Measurements from ENCODE around the gene MYH6.
"Not testable (repeated sequence)": the region's sequence is repeated elsewhere in the genome, so short reads cannot be mapped to it uniquely, and the experiment has no call there.

MYH6 gene

DNA sequence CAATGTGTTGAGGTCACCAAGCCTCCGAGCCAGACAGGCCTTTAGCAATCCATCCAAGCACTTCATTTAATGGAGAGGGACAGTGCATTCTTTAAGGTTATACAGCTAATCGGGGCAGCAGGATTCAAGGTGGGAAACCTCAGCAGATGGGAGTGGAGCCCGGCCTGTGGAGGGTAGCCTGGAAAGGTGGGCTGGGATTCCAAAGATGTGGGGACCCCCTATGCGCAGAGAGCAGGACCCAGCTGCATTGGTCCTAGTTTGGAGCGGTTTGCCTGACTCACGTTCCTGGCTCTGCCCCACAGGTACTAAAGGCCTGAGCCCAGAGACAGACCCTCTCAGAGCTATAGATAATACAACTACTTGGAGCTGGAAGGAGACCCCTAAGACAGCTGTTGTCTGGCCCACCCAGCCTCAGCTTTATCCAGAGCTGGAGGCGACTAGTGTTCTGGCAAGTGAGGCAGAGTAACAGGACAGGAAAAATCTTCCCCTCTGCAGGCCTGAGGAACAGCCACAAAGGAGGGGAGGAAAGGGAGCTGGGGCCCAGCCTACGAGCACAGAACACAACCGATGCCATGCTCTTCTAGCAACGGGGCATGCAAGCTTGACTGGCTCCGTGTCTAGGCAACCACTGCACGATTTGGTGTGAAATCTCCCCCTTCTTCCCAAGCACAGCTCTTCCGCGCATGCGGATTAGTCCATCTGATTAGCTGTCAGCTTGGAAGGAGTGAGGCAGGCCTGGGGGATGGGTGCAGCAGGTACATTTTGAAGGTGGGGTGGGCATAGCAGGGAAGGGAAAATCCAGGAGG is 28.5 kb upstream of the MYH6 start:
- DNase-seq (ENCODE audit: low read depth in 2 of 2): no peak

DNA sequence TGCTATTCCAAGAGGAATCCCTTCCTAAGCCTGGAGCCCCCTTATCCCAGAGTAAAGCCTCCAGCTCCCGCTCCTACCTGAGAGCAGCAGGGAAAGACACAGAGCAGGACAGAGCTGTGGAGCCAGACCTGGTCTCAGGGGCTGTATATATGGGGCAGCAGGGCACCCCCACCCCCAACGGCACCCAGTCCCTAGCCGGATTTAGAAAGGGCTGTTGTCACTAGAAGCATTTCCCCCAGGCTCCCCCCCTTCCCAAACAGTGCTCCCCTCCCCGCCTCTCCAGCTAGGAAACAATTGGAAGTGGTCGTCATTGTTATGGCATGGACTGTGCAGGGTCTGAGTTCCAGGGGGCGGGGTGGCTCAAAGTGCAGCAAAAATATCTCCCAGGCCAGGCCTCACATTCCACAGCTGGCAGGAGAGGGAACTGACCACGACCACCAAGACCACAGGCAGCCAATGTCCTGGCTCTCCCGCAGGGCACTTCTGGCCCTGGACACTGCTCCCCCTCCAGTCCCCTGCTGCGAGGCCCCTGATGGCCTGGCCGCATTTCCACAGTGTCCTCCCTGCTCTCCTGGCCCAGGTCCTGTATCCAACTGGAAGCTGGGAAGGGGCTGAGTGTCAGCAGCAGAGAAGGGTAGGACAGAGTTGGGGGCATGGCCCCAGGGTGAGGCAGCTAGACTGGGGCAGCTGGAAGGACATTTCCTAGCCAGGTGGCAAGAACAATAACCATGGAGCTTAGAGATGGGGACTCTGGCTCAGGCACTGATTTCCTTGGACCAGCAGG is 27.7 kb upstream of the MYH6 start, which contains the start of gene MYH7:
Gene MYH7, minus strand, starts transcription at position 118 of the 784 bp plus-strand sequence. CDS start 1,928 bp downstream, outside the sequence.
- DNase-seq (ENCODE audit: low read depth in 2 of 2): no peak

GRCh38 chr14:23434488-23435222 is 26.6 kb upstream of the MYH6 start:
- no peak for DNase-seq (ENCODE audit: low read depth in 2 of 2)

DNA sequence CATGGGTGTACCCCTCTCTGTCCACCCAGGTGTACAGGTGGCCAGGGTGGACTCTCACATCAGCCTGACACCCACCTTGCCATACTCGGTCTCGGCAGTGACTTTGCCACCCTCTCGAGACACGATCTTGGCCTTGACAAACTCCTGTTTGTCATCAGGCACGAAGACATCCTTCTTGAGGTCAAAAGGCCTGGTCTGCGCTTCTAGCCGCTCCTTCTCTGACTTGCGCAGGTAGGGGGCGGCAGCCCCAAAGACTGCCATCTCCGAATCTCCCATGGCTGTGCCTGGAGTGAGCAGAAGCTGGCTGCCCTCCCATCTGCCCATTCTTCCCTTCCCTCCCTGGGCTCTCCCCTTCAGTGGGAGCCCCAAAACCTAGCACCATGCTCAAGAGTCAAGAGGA is 25.4 kb upstream of the MYH6 start:
- DNase-seq (ENCODE audit: low read depth in 2 of 2): no peak

DNA sequence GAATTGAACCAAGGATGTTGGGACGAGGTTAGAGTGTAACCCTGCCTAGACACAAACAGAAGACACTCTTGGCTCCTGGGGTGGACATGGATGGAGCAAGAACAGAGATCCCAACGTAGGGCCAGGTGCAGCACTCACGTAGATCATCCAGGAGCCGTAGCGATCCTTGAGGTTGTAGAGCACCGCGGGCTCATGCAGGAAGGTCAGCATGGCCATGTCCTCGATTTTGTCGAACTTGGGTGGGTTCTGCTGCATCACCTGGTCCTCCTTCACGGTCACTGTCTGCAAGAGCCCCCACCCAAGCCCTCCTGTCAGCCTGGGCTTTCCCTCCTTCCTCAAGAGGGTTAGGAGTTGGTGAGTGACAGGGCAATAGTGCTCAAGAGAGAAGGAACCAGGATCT is 24.9 kb upstream of the MYH6 start:
- no peak for DNase-seq (ENCODE audit: low read depth in 2 of 2)

GRCh38 chr14:23432102-23432925 is 24.2 kb upstream of the MYH6 start:
- DNase-seq (ENCODE audit: low read depth in 2 of 2): no peak

- DNase-seq (ENCODE audit: low read depth in 2 of 2): no peak
Measured at GRCh38 chr14:23431486-23431885, 23.4 kb upstream of the MYH6 start.

DNA sequence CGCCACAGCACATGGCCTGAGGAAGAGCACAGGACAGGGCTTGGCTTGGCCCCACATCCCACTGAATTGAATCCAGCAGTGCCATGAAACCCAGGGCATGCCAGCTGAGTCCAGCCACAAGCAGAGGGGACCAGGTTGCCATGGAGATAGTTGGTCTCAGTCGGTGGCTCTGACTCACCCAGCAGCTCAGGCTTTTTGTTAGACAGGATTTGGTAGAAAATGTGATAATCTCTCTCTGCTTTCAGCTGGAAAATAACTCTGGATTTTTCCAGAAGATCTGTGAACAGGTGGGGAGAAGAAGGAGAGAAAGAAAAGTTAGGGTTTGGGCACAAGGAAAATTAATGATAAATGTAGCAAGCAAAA is 22.6 kb upstream of the MYH6 start:
- DNase-seq (ENCODE audit: low read depth in 2 of 2): no peak

DNA sequence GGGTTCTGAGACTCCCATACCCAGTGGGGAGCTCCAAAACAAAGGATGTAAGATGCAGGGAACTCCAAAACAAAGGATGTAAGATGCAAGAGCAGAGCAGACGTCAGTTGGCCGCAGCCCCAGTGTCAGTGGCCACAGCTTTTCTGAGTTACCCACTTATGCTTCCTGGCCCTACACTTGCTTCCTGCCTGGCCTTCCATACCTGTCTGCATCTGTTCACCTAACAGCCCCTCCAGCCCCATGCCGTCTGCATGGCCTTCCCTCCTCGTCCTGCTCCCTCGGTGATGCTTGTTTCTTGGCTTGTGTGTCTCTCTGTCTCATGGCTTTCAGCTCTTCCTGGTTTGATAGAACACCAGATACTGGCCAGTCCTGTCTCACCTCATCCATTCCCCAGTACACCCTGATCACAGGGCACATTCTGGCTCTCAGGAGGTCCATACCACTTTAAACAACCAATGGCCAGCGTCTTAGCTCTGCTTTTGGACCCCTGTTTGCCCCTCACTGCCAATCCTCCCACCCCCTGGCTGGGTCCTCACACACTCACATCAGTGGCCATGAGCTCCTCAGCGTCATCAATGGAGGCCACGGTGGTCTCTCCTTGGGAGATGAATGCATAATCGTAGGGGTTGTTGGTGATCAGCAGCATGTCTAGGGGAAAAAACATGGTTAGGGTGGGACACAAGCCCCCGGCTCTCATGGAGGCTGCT is 22.1 kb upstream of the MYH6 start:
- DNase-seq (ENCODE audit: low read depth in 2 of 2): no peak

GRCh38 chr14:23428686-23429495 is 20.8 kb upstream of the MYH6 start:
- no peak for DNase-seq (ENCODE audit: low read depth in 2 of 2)

- DNase-seq (ENCODE audit: low read depth in 2 of 2): not testable (repeated sequence)
Measured at GRCh38 chr14:23425798-23426197, 17.7 kb upstream of the MYH6 start.

DNA sequence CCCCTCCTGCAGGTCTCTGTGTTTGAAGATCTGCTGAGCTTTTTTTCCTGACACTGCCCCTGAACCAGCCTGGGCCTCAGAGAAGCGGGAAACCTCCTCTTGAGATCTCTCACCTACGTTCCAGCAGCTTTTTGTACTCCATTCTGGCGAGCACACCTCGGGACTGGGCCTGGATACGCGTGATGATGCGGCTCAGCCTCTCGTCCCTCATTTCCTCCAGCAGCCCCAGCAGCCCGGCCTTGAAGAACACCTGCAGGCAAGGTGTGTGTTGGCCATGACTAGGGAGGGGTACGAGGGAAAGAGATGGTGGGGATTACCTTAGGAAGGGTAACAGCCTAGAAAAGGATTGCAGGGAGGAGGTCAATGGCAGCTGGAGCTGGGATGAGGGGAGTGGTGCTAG is 17.1 kb upstream of the MYH6 start:
- DNase-seq (ENCODE audit: low read depth in 2 of 2): no peak

DNA sequence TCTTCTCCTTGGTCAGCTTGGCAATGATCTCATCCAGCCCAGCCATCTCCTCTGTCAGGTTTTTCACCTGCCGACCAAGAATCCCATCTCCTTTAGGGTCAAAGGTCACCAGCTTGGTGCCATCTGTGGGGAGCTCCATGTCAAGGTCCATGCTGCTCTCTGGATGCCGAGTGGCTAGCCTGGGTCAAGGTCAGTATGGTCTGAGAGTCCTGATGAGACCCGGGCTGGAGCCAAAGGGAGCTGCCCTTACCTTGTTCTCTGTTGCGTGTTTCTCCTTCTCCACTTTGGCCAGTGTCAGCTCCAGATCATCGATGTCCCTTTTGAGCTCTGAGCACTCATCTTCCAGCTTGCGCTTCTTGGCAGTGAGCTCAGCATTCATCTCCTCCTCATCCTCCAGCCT is 15.6 kb upstream of the MYH6 start:
- DNase-seq (ENCODE audit: low read depth in 2 of 2): no peak

DNA sequence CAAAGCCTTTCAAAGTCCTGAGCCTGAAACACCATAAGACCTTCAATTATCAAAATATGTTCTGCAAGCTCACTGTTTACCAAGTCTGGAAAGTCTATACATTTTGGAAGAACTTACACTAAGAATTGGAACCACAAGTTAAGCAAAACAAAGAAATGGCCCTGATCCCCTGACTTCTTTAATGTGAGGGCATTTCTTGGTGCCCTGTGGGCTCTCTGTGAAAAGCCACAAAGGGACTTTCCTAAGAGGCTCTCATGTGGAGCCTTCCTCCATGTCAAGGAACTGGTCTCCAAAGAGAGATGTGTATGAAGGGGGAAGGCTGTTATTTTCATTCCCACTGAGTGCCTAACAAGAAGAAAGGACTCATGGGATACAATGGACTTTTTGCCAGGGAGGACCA is 13.5 kb upstream of the MYH6 start:
- no peak for DNase-seq (ENCODE audit: low read depth in 2 of 2)

DNA sequence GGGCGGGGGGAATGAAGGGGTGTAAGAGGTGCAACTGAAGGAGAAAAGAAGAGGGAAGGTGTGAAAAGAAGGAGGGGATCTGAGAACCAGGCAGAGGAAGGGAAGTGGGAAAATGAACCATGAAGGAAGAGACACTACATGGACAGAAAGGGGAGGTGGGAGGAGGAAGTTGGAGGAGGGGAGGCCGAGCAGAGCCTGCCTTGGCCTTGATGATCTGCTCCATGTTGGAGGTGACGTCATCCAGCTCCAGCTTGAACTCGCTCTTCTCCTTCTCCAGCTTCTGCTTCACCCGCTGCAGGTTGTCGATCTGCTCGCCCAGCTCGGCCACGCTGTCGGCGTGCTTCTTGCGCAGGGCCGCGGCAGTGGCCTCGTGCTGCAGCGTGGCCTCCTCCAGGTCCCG is 11.6 kb upstream of the MYH6 start:
- DNase-seq (ENCODE audit: low read depth in 2 of 2): not testable (repeated sequence)

DNA sequence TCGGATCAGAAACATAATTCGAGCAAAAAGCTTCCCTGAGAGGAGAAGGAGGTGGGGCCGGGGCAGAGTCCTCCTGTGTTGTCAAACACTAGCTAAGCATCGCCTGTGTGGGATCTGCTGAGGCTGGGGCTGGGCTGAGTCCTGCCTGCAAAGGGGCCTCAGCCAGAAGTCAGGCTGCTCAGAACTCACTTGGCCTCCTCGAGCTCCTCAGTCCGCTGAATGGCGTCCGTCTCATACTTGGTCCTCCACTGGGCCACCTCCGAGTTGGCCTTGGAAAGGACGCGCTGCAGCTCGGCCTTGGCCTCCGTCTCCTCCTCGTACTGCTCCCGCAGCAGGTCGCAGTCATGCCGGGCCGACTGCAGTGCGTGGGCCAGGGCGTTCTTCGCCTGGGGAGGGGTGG is 9.9 kb upstream of the MYH6 start:
- DNase-seq (ENCODE audit: low read depth in 2 of 2): no peak

GRCh38 chr14:23417269-23417668 is 9.2 kb upstream of the MYH6 start:
- DNase-seq (ENCODE audit: low read depth in 2 of 2): not testable (repeated sequence)

- no peak for DNase-seq (ENCODE audit: low read depth in 2 of 2)
Measured at GRCh38 chr14:23416801-23417200, 8.7 kb upstream of the MYH6 start.

DNA sequence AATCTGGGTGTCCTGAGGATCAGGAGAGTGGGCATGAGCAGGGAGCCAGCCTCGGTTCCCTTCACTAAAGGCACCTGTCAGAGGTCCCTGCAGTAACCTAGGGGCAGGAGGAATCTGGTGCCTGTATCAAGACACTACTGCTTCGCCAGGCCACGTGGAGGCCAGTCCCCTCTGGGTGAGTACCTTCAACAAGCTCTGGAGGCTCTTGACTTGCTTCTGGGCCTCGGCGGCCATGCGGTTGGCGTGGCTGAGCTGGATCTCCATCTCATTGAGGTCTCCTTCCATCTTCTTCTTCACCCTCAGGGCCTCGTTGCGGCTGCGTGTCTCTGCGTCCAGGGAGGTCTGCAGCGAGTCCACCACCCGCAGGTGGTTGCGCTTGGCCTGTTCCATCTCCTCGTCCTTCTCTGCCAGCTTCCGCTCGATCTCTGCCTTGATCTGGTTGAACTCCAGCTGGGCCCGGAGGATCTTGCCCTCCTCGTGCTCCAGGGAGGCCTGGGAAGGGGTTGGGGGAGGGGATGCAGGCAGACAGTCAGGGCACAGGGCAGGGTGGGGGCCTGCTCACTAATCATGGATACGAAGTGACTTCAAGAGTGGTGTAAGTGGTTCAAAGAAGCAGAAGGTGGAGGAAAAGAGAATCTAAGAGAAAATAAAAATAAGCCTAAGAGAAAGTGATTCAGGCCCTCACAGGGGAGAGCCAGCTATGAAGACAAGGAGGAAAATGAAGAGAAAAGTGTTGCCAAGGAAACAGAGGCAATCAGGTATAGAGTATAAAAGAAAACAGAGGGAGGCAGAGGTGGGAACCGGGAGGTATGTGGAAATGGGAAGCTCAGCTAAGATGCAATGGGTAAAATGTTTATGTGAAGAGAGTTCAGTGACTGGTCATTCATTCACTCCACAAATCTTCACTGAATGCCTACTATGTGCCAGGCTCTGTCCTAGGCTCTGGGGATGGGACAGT is 8.0 kb upstream of the MYH6 start:
- no peak for DNase-seq (ENCODE audit: low read depth in 2 of 2)

Measured in fibroblast of skin of left quadriceps (primary cell).